K562 (cell line): ENCODE data around the gene RNF145. TPM values are rescaled to one million over a fixed set of nuclear protein-coding genes. Genes with fewer than 3 reads are reported as not detected.

Experiments used
- BDP1 ChIP-seq: IDR thresholded peaks from 3 replicates; pipeline ENCODE4 v1.6.1; 2011; ENCODE audit not compliant: insufficient read length, insufficient read depth
- CHD4 ChIP-seq: fragments of 200-600 bp; sonication (generic); IDR thresholded peaks from 3 replicates; pipeline ENCODE4 v1.6.1; 2012; ENCODE audit warnings: low read depth, mild to moderate bottlenecking, mixed read lengths, low read length, inconsistent platforms; ENCODE audit not compliant: insufficient read depth, insufficient replicate concordance, poor library complexity, severe bottlenecking
- FOXJ3 ChIP-seq: sonication (generic); formaldehyde crosslinking; IDR thresholded peaks from 2 replicates; pipeline ENCODE4 v1.4.0; 2020; ENCODE audit warnings: mild to moderate bottlenecking, missing genetic modification reagents
- FOXK2 ChIP-seq, 2 experiments: fragments of 450-650 bp; IDR thresholded peaks in 1 of 2; conservative IDR thresholded peaks in 1 of 2; 2 replicates each; pipeline ENCODE4 v1.6.1; 2016; ENCODE audit warnings: low read depth in 2 of 2, mild to moderate bottlenecking in 1 of 2
- FUS ChIP-seq: fragments of 200-400 bp; formaldehyde crosslinking; optimal IDR thresholded peaks from 2 replicates; pipeline ENCODE3; 2017; ENCODE audit warnings: low read depth, low read length
- ILF3 ChIP-seq: fragments of 450-650 bp; IDR thresholded peaks from 2 replicates; pipeline ENCODE4 v1.6.1; 2018; ENCODE audit warnings: antibody characterized with exemption, mild to moderate bottlenecking, moderate library complexity, borderline replicate concordance
- NFE2L1 ChIP-seq: fragments of 450-650 bp; IDR thresholded peaks from 2 replicates; pipeline ENCODE4 v1.6.1; 2016; ENCODE audit warnings: missing genetic modification characterization, low read depth, mild to moderate bottlenecking, missing compliant biosample characterization, moderate library complexity, borderline replicate concordance
- RBM34 ChIP-seq: fragments of 200-400 bp; formaldehyde crosslinking; IDR thresholded peaks from 2 replicates; pipeline ENCODE4 v1.6.1; 2018; ENCODE audit warnings: low read length, borderline replicate concordance; ENCODE audit not compliant: insufficient read depth
- TCF3 ChIP-seq: sonication (generic); formaldehyde crosslinking; IDR thresholded peaks from 2 replicates; pipeline ENCODE4 v1.4.0; 2020; ENCODE audit warnings: mild to moderate bottlenecking, missing genetic modification reagents
- THRAP3 ChIP-seq: fragments of 450-650 bp; IDR thresholded peaks from 2 replicates; pipeline ENCODE4 v1.6.1; 2016; ENCODE audit warnings: mild to moderate bottlenecking, inconsistent platforms, borderline replicate concordance
- XRCC3 ChIP-seq: fragments of 450-650 bp; IDR thresholded peaks from 2 replicates; pipeline ENCODE4 v1.6.1; 2017; ENCODE audit warnings: mild to moderate bottlenecking, moderate library complexity
- ZBTB9 ChIP-seq: fragments of 450-650 bp; formaldehyde crosslinking; IDR thresholded peaks from 2 replicates; pipeline ENCODE4 v1.4.0; 2020; ENCODE audit warnings: mild to moderate bottlenecking, moderate library complexity
- ZFP36 ChIP-seq: fragments of 150-350 bp; IDR thresholded peaks from 2 replicates; pipeline ENCODE4 v1.6.1; 2018; ENCODE audit warnings: low read length, low read depth; ENCODE audit not compliant: partially characterized antibody
- ZNF311 ChIP-seq: fragments of 250-450 bp; sonication (Bioruptor Pico); IDR thresholded peaks from 2 replicates; pipeline ENCODE4 v1.4.0; 2020; ENCODE audit warnings: mild to moderate bottlenecking, moderate library complexity
- ZNF408 ChIP-seq: fragments of 250-450 bp; sonication (Bioruptor Pico); IDR thresholded peaks from 2 replicates; pipeline ENCODE4 v1.4.0; 2020; ENCODE audit warnings: low read depth, mild to moderate bottlenecking, moderate library complexity
- ZNF644 ChIP-seq: fragments of 200-800 bp; sonication (Bioruptor generic); IDR thresholded peaks from 2 replicates; pipeline ENCODE4 v1.6.1; 2016; ENCODE audit warnings: low read depth, missing genetic modification characterization, missing compliant biosample characterization
- ZNF778 ChIP-seq: fragments of 450-650 bp; formaldehyde crosslinking; IDR thresholded peaks from 2 replicates; pipeline ENCODE4 v1.4.0; 2020; ENCODE audit warnings: mild to moderate bottlenecking, moderate library complexity
- polyA plus RNA-seq, 8 experiments: library from polyadenylated mRNA; depleted of rRNA in 4 of 8; stranded (reverse) in 5 of 8; unstranded in 3 of 8; fragments of >200 nt; fragmentation: Nextera tagmentation in 2 of 8; fragmentation: Illumina TruSeq in 1 of 8; extraction: Ambion mirVana in 2 of 8; extraction: Trizol in 1 of 8; gene quantifications; 2 replicates each; pipeline versions ENCODE4 v1.2.1 to v1.2.3, GENCODE V29; 2011 to 2014; ENCODE audit warnings: inconsistent platforms in 1 of 8, missing spikeins in 1 of 8
- total RNA-seq, 7 experiments: library from RNA; depleted of rRNA in 6 of 7; stranded (reverse); fragments of >200 nt in 6 of 7; fragmentation: Illumina TruSeq in 2 of 7; extraction: Trizol in 2 of 7; gene quantifications; 2 replicates each; pipeline versions ENCODE4 v1.2.1 to v1.2.3, GENCODE V29; 2011 to 2021; ENCODE audit warnings: low replicate concordance in 1 of 7
- TF ChIP-seq, protein P1 (sequence below), 3 experiments: fragments of 200-800 bp in 1 of 3; fragments of 250-450 bp in 1 of 3; fragments of 450-650 bp in 1 of 3; sonication (Bioruptor Pico) in 1 of 3; sonication (Bioruptor generic) in 1 of 3; formaldehyde crosslinking in 1 of 3; IDR thresholded peaks; 2 replicates each; pipeline versions ENCODE4 v1.6.1 to v1.8.0; 2016 to 2022; ENCODE audit warnings: mild to moderate bottlenecking in 2 of 3, missing genetic modification characterization in 2 of 3, missing compliant biosample characterization in 1 of 3, moderate library complexity in 1 of 3
- TF ChIP-seq, protein P2 (sequence below): fragments of 200-800 bp; sonication (Bioruptor generic); IDR thresholded peaks from 2 replicates; pipeline ENCODE4 v1.6.1; 2017; ENCODE audit warnings: missing genetic modification characterization, missing compliant biosample characterization
- TF ChIP-seq, protein P3 (sequence below): sonication (generic); formaldehyde crosslinking; IDR thresholded peaks from 2 replicates; pipeline ENCODE4 v1.8.1; 2022; ENCODE audit warnings: missing genetic modification reagents

RNF145 gene
- total and polyA plus RNA-seq, 9 of the 15 experiments (the other 6 are each of a cell fraction or from before 2014, with no cell fraction given) = 13.6 to 40.7 (median 25.4) TPM

- TF ChIP-seq BDP1 (no peak), ZFP36 (no peak), RBM34 (no peak), FUS (no peak), ILF3 (no peak), ZNF644 (tag) (peak; percentile 73; the same call in 1 of the 2 replicates), XRCC3 (no peak), ZNF408 (CRISPR knock-in tag) (no peak), FOXJ3 (CRISPR knock-in tag) (no peak), CHD4 (no peak), TCF3 (CRISPR knock-in tag) (peak; percentile 88), ZNF778 (no peak), ZNF311 (CRISPR knock-in tag) (no peak), ZBTB9 (no peak), NFE2L1 (tag) (no peak), THRAP3 (no peak), FOXK2 (conservative IDR thresholded peaks at IDR 0.05 in 1 of 2, IDR thresholded peaks at IDR 0.05 in 1 of 2; ENCODE audit: low read depth in 2 of 2) (peak in 1 of 2 experiments; percentile 21; a peak in 1 of 4 replicates)
- TF ChIP-seq, protein P1, sequence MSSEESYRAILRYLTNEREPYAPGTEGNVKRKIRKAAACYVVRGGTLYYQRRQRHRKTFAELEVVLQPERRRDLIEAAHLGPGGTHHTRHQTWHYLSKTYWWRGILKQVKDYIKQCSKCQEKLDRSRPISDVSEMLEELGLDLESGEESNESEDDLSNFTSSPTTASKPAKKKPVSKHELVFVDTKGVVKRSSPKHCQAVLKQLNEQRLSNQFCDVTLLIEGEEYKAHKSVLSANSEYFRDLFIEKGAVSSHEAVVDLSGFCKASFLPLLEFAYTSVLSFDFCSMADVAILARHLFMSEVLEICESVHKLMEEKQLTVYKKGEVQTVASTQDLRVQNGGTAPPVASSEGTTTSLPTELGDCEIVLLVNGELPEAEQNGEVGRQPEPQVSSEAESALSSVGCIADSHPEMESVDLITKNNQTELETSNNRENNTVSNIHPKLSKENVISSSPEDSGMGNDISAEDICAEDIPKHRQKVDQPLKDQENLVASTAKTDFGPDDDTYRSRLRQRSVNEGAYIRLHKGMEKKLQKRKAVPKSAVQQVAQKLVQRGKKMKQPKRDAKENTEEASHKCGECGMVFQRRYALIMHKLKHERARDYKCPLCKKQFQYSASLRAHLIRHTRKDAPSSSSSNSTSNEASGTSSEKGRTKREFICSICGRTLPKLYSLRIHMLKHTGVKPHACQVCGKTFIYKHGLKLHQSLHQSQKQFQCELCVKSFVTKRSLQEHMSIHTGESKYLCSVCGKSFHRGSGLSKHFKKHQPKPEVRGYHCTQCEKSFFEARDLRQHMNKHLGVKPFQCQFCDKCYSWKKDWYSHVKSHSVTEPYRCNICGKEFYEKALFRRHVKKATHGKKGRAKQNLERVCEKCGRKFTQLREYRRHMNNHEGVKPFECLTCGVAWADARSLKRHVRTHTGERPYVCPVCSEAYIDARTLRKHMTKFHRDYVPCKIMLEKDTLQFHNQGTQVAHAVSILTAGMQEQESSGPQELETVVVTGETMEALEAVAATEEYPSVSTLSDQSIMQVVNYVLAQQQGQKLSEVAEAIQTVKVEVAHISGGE (CRISPR knock-in tag; IDR thresholded peaks at IDR 0.05) = peak in 1 of 3 experiments; percentile 44; a peak in 1 of 6 replicates
- TF ChIP-seq, protein P2, sequence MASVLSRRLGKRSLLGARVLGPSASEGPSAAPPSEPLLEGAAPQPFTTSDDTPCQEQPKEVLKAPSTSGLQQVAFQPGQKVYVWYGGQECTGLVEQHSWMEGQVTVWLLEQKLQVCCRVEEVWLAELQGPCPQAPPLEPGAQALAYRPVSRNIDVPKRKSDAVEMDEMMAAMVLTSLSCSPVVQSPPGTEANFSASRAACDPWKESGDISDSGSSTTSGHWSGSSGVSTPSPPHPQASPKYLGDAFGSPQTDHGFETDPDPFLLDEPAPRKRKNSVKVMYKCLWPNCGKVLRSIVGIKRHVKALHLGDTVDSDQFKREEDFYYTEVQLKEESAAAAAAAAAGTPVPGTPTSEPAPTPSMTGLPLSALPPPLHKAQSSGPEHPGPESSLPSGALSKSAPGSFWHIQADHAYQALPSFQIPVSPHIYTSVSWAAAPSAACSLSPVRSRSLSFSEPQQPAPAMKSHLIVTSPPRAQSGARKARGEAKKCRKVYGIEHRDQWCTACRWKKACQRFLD (CRISPR knock-in tag) = peak; percentile 42; the same call in 1 of the 2 replicates
- TF ChIP-seq, protein P3, sequence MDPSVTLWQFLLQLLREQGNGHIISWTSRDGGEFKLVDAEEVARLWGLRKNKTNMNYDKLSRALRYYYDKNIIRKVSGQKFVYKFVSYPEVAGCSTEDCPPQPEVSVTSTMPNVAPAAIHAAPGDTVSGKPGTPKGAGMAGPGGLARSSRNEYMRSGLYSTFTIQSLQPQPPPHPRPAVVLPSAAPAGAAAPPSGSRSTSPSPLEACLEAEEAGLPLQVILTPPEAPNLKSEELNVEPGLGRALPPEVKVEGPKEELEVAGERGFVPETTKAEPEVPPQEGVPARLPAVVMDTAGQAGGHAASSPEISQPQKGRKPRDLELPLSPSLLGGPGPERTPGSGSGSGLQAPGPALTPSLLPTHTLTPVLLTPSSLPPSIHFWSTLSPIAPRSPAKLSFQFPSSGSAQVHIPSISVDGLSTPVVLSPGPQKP (CRISPR knock-in tag) = no peak
Observed at GRCh38 chr5:159128070-159128541, 81.2 kb downstream of the RNF145 start (continued).
